SK-N-MC (cell line): ENCODE results near the gene RAB42.

ENCODE experiments used
- EZH2 ChIP-seq: fragments of 200-600 bp; sonication (generic); IDR thresholded peaks from one replicate; pipeline ENCODE4 v1.6.1; 2017; ENCODE audit warnings: antibody characterized with exemption
- POLR2AphosphoS5 ChIP-seq: IDR thresholded peaks from 2 replicates; pipeline ENCODE4 v1.6.1; 2012; ENCODE audit warnings: mild to moderate bottlenecking, low read depth, low read length, borderline replicate concordance

- TF ChIP-seq POLR2AphosphoS5: no peak
- no peak for TF ChIP-seq EZH2
Measured at GRCh38 chr1:28565040-28565439, 27.0 kb upstream of the RAB42 start.
